H9 (cell line): ENCODE measurements around the gene HS2ST1. TPM values are rescaled to one million over a fixed set of nuclear protein-coding genes. Genes with fewer than 3 reads are reported as not detected.

ENCODE experiments used
- DNase-seq: peaks from one replicate; pipeline ENCODE4 v3.0.0-alpha.2; 2017
- H2AFZ ChIP-seq: one replicate; pipeline ENCODE4 v1.6.1; 2013; ENCODE audit warnings: mild to moderate bottlenecking, low read length, control low read depth, moderate library complexity
- H2AK5ac ChIP-seq: 2 replicates; pipeline ENCODE4 v1.6.1; 2013; ENCODE audit warnings: low read length, control low read depth, mixed read lengths; ENCODE audit not compliant: insufficient read length
- H2BK120ac ChIP-seq: one replicate; pipeline ENCODE4 v1.6.1; 2013; ENCODE audit warnings: low read depth, mild to moderate bottlenecking, low read length, control low read depth, inconsistent platforms; ENCODE audit not compliant: poor library complexity, severe bottlenecking
- H2BK12ac ChIP-seq: 2 replicates; pipeline ENCODE4 v1.6.1; 2013; ENCODE audit warnings: low read length, control low read depth, mixed read lengths, low read depth; ENCODE audit not compliant: insufficient read length
- H2BK15ac ChIP-seq: 2 replicates; pipeline ENCODE4 v1.6.1; 2013; ENCODE audit warnings: low read depth, low read length, control low read depth
- H2BK20ac ChIP-seq: one replicate; pipeline ENCODE4 v1.6.1; 2013; ENCODE audit warnings: low read depth, mild to moderate bottlenecking, low read length, control low read depth, inconsistent platforms; ENCODE audit not compliant: poor library complexity, severe bottlenecking
- H2BK5ac ChIP-seq: 2 replicates; pipeline ENCODE4 v1.6.1; 2013; ENCODE audit warnings: low read length, control low read depth, mixed read lengths; ENCODE audit not compliant: insufficient read length
- H3K14ac ChIP-seq: 2 replicates; pipeline ENCODE4 v1.6.1; 2013; ENCODE audit warnings: low read length, control low read depth; ENCODE audit not compliant: insufficient read depth
- H3K18ac ChIP-seq: 2 replicates; pipeline ENCODE4 v1.6.1; 2013; ENCODE audit warnings: low read depth, mild to moderate bottlenecking, mixed read lengths, low read length, control low read depth; ENCODE audit not compliant: insufficient read length
- H3K23ac ChIP-seq: 2 replicates; pipeline ENCODE4 v1.6.1; 2013; ENCODE audit warnings: low read length, control low read depth, mixed read lengths, low read depth; ENCODE audit not compliant: insufficient read length
- H3K23me2 ChIP-seq: 2 replicates; pipeline ENCODE4 v1.6.1; 2013; ENCODE audit warnings: low read depth, mild to moderate bottlenecking, mixed read lengths, low read length, control low read depth; ENCODE audit not compliant: insufficient read length, poor library complexity, severe bottlenecking
- H3K27ac ChIP-seq: 2 replicates; pipeline ENCODE4 v1.5.1; 2013; ENCODE audit warnings: low read length, control low read depth, mixed read lengths, low read depth; ENCODE audit not compliant: insufficient read length
- H3K27me3 ChIP-seq: 2 replicates; pipeline ENCODE4 v1.6.1; 2013; ENCODE audit warnings: low read length, control low read depth, inconsistent platforms; ENCODE audit not compliant: insufficient read depth
- H3K4ac ChIP-seq: 2 replicates; pipeline ENCODE4 v1.6.1; 2013; ENCODE audit warnings: low read depth, mild to moderate bottlenecking, control low read depth, inconsistent platforms, low read length, moderate library complexity
- H3K4me1 ChIP-seq: 2 replicates; pipeline ENCODE4 v1.6.1; 2013; ENCODE audit warnings: low read length, control low read depth, inconsistent platforms; ENCODE audit not compliant: insufficient read depth
- H3K4me2 ChIP-seq: 2 replicates; pipeline ENCODE4 v1.6.1; 2013; ENCODE audit warnings: low read length, control low read depth, mixed read lengths; ENCODE audit not compliant: insufficient read length, insufficient read depth
- H3K56ac ChIP-seq: 2 replicates; pipeline ENCODE4 v1.6.1; 2013; ENCODE audit warnings: low read depth, mild to moderate bottlenecking, mixed read lengths, low read length, control low read depth; ENCODE audit not compliant: insufficient read length
- H3K79me1 ChIP-seq: 2 replicates; pipeline ENCODE4 v1.6.1; 2013; ENCODE audit warnings: low read depth, mild to moderate bottlenecking, moderate library complexity, low read length, control low read depth, inconsistent platforms; ENCODE audit not compliant: insufficient read depth, poor library complexity, severe bottlenecking
- H3K79me2 ChIP-seq: 2 replicates; pipeline ENCODE4 v1.6.1; 2013; ENCODE audit warnings: low read length, control low read depth, inconsistent platforms; ENCODE audit not compliant: insufficient read depth
- H3K9ac ChIP-seq: 2 replicates; pipeline ENCODE4 v1.6.1; 2013; ENCODE audit warnings: low read length, control low read depth, mixed read lengths; ENCODE audit not compliant: insufficient read length; ENCODE audit errors: extremely low read depth
- H3K9me3 ChIP-seq: one replicate; pipeline ENCODE4 v1.6.1; 2013; ENCODE audit warnings: low read depth, low read length, inconsistent platforms; ENCODE audit not compliant: control insufficient read depth
- H3T11ph ChIP-seq: one replicate; pipeline ENCODE4 v1.6.1; 2013; ENCODE audit warnings: mild to moderate bottlenecking, low read length, control low read depth, inconsistent platforms
- H4K20me1 ChIP-seq: one replicate; pipeline ENCODE4 v1.6.1; 2013; ENCODE audit not compliant: control insufficient read depth, insufficient read length, insufficient read depth
- H4K5ac ChIP-seq: 2 replicates; pipeline ENCODE4 v1.6.1; 2013; ENCODE audit warnings: low read depth, mild to moderate bottlenecking, mixed read lengths, low read length, control low read depth; ENCODE audit not compliant: insufficient read length
- H4K8ac ChIP-seq: replicated peaks from 2 replicates; pipeline ENCODE4 v1.6.1; 2013; ENCODE audit warnings: low read length, control low read depth, mixed read lengths, low read depth; ENCODE audit not compliant: insufficient read length
- H4K91ac ChIP-seq: 2 replicates; pipeline ENCODE4 v1.6.1; 2013; ENCODE audit warnings: low read depth, mild to moderate bottlenecking, moderate library complexity, mixed read lengths, low read length, control low read depth; ENCODE audit not compliant: insufficient read length
- H3K27ac Mint-ChIP-seq, 3 experiments: 2 replicates in 2 of 3; 3 replicates in 1 of 3; pipeline ENCODE4 v1.8.0; 2020 to 2021; ENCODE audit warnings: mixed read lengths in 3 of 3, mild to moderate bottlenecking in 1 of 3, moderate library complexity in 1 of 3
- H3K27me3 Mint-ChIP-seq: 2 replicates; pipeline ENCODE4 v1.8.0; 2021; ENCODE audit warnings: low read depth, mild to moderate bottlenecking, moderate library complexity, mixed read lengths
- H3K36me3 Mint-ChIP-seq, 3 experiments: 2 replicates in 2 of 3; 3 replicates in 1 of 3; pipeline ENCODE4 v1.8.0; 2020 to 2021; ENCODE audit warnings: low read depth in 3 of 3, mixed read lengths in 3 of 3; ENCODE audit not compliant: insufficient read depth in 1 of 3
- H3K4me1 Mint-ChIP-seq, 2 experiments: 2 replicates each; pipeline ENCODE4 v1.8.0; 2020; ENCODE audit warnings: mixed read lengths in 2 of 2
- H3K4me3 Mint-ChIP-seq, 2 experiments: 2 replicates in 1 of 2; 3 replicates in 1 of 2; pipeline ENCODE4 v1.8.0; 2020 to 2021; ENCODE audit warnings: mild to moderate bottlenecking in 2 of 2, mixed read lengths in 2 of 2, moderate library complexity in 1 of 2
- H3K9me3 Mint-ChIP-seq, 2 experiments: 2 replicates in 1 of 2; 3 replicates in 1 of 2; pipeline ENCODE4 v1.8.0; 2020; ENCODE audit warnings: mild to moderate bottlenecking in 2 of 2, mixed read lengths in 2 of 2, moderate library complexity in 1 of 2
- total RNA-seq: library from RNA; stranded (reverse); gene quantifications from 2 replicates; pipeline ENCODE4 v1.2.1, GENCODE V29; 2021
- TF ChIP-seq, protein P1 (sequence below): fragments of 200-600 bp; sonication (generic); conservative IDR thresholded peaks from 3 replicates; pipeline ENCODE4 v1.8.0; 2021; ENCODE audit warnings: antibody characterized with exemption, mild to moderate bottlenecking

Gene HS2ST1
- total RNA-seq, 1 experiment from 2014 or later = 20.1 TPM

DNA sequence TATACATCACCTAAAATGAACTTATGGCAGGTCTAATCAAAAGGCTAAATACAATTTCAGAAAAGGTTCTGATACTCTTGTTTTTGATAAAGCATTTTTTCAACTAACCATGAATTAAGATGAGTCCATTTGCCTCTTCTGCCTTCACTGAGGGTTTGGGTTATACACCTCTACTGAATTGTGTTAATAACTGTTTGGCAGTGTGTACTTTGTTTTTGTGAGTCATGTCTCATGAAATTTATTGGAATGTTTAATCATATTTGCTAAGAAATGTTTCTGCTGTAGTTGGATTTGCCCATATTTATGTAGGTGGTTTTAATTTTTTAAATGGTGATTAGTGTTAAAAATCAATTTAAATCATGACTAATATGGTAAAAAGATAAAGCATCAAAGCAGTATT is 190.5 kb downstream of the HS2ST1 start:
- Histone ChIP-seq H4K5ac (no peak overlapping the region), H4K8ac (no peak overlapping the region), H3K27ac (no peak overlapping the region), H3K27me3 (no peaks in the 10 kb centered on the region), H3K4me1 (peaks cover under 1% of the 10 kb centered on the region; the same call in 1 of the 2 replicates), H3K79me2 (no peaks in the 10 kb centered on the region), H2BK12ac (no peak overlapping the region), H3K79me1 (no peaks in the 10 kb centered on the region), H3K18ac (no peak overlapping the region), H4K20me1 (no peaks in the 10 kb centered on the region), H3K9me3 (no peaks in the 10 kb centered on the region), H2AFZ (no peak overlapping the region), H2AK5ac (no peak overlapping the region), H3K4me2 (no peak overlapping the region), H2BK5ac (no peak overlapping the region), H2BK120ac (no peak overlapping the region), H3K23ac (no peak overlapping the region), H2BK15ac (no peak overlapping the region), H3K4ac (no peak overlapping the region), H4K91ac (no peak overlapping the region), H3K23me2 (no peaks in the 10 kb centered on the region), H2BK20ac (no peak overlapping the region), H3K14ac (no peak overlapping the region), H3K9ac (no peak overlapping the region), H3K56ac (no peak overlapping the region), H3T11ph (no peak overlapping the region)
- Mint-ChIP-seq H3K4me1 (peaks cover 16 to 20% of the 10 kb centered on the region in 2 experiments), H3K27ac (no peak overlapping the region), H3K4me3 (no peak overlapping the region), H3K27me3 (no peaks in the 10 kb centered on the region), H3K9me3 (peaks cover 6 to 12% of the 10 kb centered on the region in 2 experiments), H3K36me3 (peaks cover 11 to 15% (median 15%) of the 10 kb centered on the region in 3 experiments)
- TF ChIP-seq, protein P1, sequence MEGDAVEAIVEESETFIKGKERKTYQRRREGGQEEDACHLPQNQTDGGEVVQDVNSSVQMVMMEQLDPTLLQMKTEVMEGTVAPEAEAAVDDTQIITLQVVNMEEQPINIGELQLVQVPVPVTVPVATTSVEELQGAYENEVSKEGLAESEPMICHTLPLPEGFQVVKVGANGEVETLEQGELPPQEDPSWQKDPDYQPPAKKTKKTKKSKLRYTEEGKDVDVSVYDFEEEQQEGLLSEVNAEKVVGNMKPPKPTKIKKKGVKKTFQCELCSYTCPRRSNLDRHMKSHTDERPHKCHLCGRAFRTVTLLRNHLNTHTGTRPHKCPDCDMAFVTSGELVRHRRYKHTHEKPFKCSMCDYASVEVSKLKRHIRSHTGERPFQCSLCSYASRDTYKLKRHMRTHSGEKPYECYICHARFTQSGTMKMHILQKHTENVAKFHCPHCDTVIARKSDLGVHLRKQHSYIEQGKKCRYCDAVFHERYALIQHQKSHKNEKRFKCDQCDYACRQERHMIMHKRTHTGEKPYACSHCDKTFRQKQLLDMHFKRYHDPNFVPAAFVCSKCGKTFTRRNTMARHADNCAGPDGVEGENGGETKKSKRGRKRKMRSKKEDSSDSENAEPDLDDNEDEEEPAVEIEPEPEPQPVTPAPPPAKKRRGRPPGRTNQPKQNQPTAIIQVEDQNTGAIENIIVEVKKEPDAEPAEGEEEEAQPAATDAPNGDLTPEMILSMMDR = no peak
- no peak for DNase-seq
